Measurements from ENCODE around the gene SORBS1. TPM values are rescaled to one million over a fixed set of nuclear protein-coding genes. Genes with fewer than 3 reads are reported as not detected.

SORBS1 gene
- total RNA-seq, 2 donors from 2014 or later: 16.7 to 17.9 TPM

DNA sequence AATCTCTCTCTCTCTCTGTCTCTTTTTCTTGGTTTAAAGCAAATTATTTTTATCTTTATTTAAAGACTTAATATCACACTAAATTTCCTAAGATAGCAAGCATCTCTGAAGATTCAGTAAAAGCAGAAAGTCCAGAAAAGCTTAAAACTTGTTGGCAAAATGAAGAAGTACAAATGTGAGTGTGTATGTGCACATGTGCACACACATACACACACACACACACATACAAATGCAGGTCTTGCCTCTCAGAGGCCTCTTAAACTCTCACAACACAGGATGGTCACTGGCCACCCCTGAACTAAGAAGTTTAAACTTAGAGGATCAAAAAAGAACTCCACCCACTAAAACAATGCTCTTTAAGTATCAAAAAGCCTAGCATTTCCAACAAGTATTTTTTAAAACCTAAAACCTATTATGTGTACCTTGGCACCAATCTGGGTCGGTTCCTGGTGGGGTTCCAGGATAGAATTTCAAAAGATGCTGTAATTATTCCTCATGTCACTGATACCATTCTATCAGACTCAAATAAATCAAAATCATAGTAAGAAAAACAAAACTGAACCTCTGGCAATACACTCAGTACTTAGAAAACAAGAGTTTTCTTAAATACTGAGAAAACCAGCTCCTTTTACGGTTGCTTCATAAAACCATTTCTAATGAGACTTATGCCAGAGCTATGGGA lies 55.0 kb downstream of the SORBS1 start:
- Histone ChIP-seq H3K9me3 (ENCODE audit: control insufficient read depth, low read length) (no peaks in the 10 kb centered on the region), H3K9ac (ENCODE audit: extremely low read depth, low read length, poor library complexity, severe bottlenecking) (no peak overlapping the region), H3K27me3 (ENCODE audit: control insufficient read depth, insufficient read depth, low read length, poor library complexity, severe bottlenecking) (no peaks in the 10 kb centered on the region), H3K4me3 (ENCODE audit: low read length) (no peak overlapping the region), H3K36me3 (ENCODE audit: control insufficient read depth, insufficient read depth, low read length) (no peaks in the 10 kb centered on the region), H3K4me1 (ENCODE audit: control insufficient read depth, insufficient read depth, low read length) (no peaks in the 10 kb centered on the region), H3K27ac (ENCODE audit: low read depth, low read length) (no peak overlapping the region)
- H3K4me3 Mint-ChIP-seq: no peak overlapping the region
- no peak overlapping the region for H3K27ac Mint-ChIP-seq
- no peak for DNase-seq
- H3K27me3 Mint-ChIP-seq (ENCODE audit: insufficient read depth): no peaks in the 10 kb centered on the region
- H3K36me3 Mint-ChIP-seq (ENCODE audit: low read depth): no peaks in the 10 kb centered on the region
- H3K4me1 Mint-ChIP-seq: peaks cover 34% of the 10 kb centered on the region
- TF ChIP-seq, protein P1, sequence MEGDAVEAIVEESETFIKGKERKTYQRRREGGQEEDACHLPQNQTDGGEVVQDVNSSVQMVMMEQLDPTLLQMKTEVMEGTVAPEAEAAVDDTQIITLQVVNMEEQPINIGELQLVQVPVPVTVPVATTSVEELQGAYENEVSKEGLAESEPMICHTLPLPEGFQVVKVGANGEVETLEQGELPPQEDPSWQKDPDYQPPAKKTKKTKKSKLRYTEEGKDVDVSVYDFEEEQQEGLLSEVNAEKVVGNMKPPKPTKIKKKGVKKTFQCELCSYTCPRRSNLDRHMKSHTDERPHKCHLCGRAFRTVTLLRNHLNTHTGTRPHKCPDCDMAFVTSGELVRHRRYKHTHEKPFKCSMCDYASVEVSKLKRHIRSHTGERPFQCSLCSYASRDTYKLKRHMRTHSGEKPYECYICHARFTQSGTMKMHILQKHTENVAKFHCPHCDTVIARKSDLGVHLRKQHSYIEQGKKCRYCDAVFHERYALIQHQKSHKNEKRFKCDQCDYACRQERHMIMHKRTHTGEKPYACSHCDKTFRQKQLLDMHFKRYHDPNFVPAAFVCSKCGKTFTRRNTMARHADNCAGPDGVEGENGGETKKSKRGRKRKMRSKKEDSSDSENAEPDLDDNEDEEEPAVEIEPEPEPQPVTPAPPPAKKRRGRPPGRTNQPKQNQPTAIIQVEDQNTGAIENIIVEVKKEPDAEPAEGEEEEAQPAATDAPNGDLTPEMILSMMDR (conservative IDR thresholded peaks at IDR 0.05): no peak
- no peaks in the 10 kb centered on the region for H3K9me3 Mint-ChIP-seq
- WGBS, 2 experiments (ENCODE audit: insufficient coverage in 1 of 2, insufficient read length in 1 of 2): 98 to 100% methylated on average over 2 of the region's 2 CpGs

DNA sequence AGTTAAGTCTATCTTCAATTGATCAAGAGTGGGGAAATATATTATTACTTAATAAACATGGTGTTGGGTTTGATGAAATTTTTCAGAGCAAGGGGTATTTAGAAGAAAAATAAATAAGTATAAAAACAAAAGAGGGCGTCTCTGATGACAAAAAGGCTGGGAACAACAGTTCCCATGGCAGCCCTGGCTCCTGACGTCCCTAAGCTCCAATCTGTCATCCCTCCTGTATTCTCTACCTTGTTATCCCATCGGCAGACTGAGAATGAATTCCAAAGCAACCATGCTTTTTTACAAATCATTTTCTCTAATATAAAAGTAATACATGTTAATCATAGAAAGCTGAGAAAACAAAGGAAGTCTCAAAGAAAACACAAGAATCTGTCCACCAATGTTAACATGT lies 55.5 kb downstream of the SORBS1 start:
- Histone ChIP-seq H3K27me3 (ENCODE audit: control insufficient read depth, insufficient read depth, low read length, poor library complexity, severe bottlenecking) (no peaks in the 10 kb centered on the region), H3K27ac (ENCODE audit: low read depth, low read length) (no peak overlapping the region), H3K9ac (ENCODE audit: extremely low read depth, low read length, poor library complexity, severe bottlenecking) (no peak overlapping the region), H3K9me3 (ENCODE audit: control insufficient read depth, low read length) (no peaks in the 10 kb centered on the region), H3K36me3 (ENCODE audit: control insufficient read depth, insufficient read depth, low read length) (no peaks in the 10 kb centered on the region), H3K4me1 (ENCODE audit: control insufficient read depth, insufficient read depth, low read length) (no peaks in the 10 kb centered on the region), H3K4me3 (ENCODE audit: low read length) (no peak overlapping the region)
- Mint-ChIP-seq H3K4me3 (no peak overlapping the region), H3K27me3 (ENCODE audit: insufficient read depth) (no peaks in the 10 kb centered on the region), H3K9me3 (no peaks in the 10 kb centered on the region), H3K36me3 (ENCODE audit: low read depth) (no peaks in the 10 kb centered on the region), H3K27ac (no peak overlapping the region), H3K4me1 (peaks cover 38% of the 10 kb centered on the region)
- WGBS, 2 experiments (ENCODE audit: insufficient coverage in 1 of 2, insufficient read length in 1 of 2): 63 to 86% methylated on average over 2 to 3 of the region's 3 CpGs
- TF ChIP-seq, protein P1 (conservative IDR thresholded peaks at IDR 0.05): no peak
- DNase-seq: no peak

DNA sequence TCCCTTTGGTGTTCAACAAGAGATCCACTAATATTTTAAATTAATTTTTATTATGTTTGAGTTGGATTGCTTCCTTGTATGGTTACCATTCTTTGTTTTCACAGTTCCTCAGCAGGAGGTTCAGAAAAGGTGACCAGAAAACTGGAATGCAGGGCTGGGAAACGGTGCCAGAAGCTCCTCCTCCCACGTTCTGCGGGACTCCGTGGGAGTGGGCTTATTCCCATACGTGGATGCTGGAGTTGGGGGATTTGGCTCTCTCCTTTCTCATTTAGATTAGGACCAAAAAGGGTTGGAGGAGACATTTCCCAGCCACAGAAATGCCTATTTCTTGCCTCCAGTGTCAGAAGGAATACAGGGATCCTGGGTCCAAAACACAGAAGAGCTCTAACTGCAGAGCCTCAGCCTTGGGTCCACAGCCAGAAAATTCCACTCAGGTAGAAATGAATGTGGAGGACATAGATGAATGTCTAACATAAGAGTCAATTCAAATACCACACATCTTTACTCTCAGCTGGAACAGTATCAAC lies 56.0 kb downstream of the SORBS1 start:
- Mint-ChIP-seq H3K27ac (no peak overlapping the region), H3K36me3 (ENCODE audit: low read depth) (no peaks in the 10 kb centered on the region), H3K9me3 (no peaks in the 10 kb centered on the region), H3K4me1 (peaks cover 41% of the 10 kb centered on the region), H3K4me3 (no peak overlapping the region), H3K27me3 (ENCODE audit: insufficient read depth) (no peaks in the 10 kb centered on the region)
- peaks cover 3% of the 10 kb centered on the region for H3K4me1 ChIP-seq (ENCODE audit: control insufficient read depth, insufficient read depth, low read length)
- WGBS, 2 experiments (ENCODE audit: insufficient coverage in 1 of 2, insufficient read length in 1 of 2): 58% methylated on average over 5 of the region's 5 CpGs
- no peaks in the 10 kb centered on the region for H3K36me3 ChIP-seq (ENCODE audit: control insufficient read depth, insufficient read depth, low read length)
- no peaks in the 10 kb centered on the region for H3K9me3 ChIP-seq (ENCODE audit: control insufficient read depth, low read length)
- no peak overlapping the region for H3K27ac ChIP-seq (ENCODE audit: low read depth, low read length)
- H3K9ac ChIP-seq (ENCODE audit: extremely low read depth, low read length, poor library complexity, severe bottlenecking): no peak overlapping the region
- TF ChIP-seq, protein P1 (conservative IDR thresholded peaks at IDR 0.05): no peak
- H3K27me3 ChIP-seq (ENCODE audit: control insufficient read depth, insufficient read depth, low read length, poor library complexity, severe bottlenecking): no peaks in the 10 kb centered on the region
- H3K4me3 ChIP-seq (ENCODE audit: low read length): no peak overlapping the region
- no peak for DNase-seq

Measured in endodermal cell (in vitro differentiated cells).